SHP77 (cell line): Measurements from ENCODE around the gene DLG2.
"Not testable (repeated sequence)": the region's sequence is repeated elsewhere in the genome, so short reads cannot be mapped to it uniquely, and the experiment has no call there.

Experiments
- DNase-seq, 2 experiments: peaks; one replicate each; lab custom pipeline; 2025; lab: John Stamatoyannopoulos, UW

The DLG2 gene

DNA sequence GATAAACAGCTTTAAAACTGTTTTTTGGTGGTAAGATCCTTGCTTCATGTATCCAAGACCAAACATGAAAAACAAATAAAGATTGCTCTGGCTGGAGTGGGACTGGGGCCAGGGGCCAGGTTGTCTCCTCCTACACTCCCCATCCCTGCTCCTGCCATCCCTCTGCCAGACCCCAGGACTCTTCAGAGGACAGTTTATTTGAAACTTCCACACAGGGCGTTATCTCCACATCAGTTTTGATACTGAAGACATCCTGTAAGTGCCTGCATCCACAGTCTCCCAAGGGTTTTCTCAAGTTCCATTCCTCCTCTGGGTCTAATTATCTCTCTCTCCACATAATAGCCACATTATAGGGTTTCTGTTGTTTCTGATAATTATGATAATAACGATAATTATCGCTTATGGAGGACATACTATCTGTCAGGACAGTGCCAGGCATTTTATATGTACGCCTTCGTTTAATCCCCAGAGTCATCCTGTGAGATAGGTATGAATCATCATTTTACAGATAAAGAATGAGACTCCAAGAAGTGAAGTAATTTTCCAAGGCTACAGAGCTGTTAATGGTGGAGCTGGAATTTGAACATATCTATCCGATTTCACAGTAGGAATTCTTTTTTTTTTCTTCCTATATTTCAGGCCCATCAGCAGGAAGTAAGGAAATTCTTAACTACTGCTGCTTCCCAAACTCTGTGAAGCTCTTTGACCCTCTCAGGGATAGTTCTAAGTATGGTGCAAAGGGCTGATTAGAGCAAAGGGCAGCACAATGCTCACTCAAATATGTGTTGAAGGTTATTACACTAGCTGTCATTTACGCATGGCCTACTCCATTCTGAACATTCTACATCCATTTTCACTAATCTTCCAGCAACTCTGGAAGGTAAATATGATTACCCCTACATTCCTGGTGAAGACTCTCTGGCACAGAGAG lies 1852.9 kb downstream of the DLG2 start:
- DNase-seq: no peak

DNA sequence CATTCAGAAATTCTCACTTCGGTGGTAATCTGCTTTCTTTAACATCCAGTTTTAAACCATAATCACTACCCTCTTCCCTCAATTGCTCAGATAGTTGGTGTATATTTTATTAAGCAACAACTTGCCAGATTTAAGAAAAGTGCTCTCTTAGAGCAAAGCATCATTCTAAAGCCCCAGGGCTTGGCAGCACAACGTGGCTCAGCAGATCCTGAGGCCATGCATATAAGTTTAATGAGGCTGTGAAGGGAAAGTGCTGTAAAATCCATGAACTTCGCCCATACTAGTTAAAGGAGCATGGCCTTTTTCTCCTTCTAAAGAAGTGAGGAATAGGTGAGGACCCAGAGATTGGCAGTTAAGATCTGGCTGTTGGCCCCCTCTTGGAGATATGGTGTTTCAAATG lies 1858.7 kb downstream of the DLG2 start:
- no peak for DNase-seq

DNA sequence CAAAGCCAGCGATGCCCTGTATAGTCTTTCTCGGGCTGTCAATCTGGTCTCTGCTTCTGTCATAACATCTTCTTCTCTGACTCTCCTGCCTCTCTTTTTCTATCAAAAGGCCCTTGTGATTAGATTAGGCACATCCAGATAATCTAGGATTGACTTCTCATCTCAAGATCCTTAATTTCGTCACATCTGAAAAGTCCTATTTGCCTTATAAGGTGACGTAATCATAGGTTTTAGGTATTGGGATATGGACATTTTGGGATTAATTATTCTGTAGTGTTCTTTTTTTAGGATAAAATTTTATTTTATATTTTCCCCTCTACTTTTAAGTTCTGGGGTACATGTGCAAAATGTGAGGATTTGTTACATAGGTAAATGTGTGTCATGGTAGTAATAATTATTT lies 1860.2 kb downstream of the DLG2 start:
- DNase-seq: no peak

DNA sequence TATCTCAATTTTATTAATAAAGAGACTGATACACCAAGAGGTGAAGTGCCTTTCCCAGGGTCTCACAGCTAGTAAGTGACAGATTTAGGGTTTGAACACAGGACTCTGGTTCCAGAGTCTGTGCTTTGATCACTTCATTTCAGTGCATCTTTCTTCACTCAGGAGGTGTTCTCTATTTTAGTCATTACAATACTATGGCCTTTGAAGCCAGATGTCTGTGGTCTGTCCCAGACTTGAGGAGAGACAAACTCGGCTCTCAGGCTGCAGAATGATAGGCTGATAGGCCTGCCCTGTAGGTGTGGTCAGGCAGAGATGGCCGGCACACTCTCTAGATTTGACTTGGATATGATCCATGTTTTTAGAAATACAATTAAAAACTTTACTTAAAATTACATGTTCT lies 1862.5 kb downstream of the DLG2 start:
- DNase-seq: no peak

DNA sequence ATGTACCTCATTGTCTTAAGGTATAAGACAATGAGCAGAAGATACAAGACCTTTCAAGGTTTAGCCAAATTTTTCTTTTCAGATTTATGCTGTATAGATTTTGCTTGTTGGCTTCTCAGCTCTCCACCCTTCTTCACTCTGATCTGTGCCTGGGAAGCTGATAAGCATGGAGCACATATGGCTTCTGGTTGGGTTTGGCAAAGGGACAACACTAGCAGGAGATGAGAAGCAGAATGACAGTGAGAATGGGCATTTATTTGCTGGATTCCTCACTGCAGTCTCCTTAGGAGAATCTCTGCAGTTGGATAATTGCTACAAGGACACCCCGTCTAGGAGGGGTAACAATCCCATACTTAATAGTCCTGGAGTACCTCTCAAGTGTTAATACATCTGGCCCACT lies 1866.2 kb downstream of the DLG2 start:
- no peak for DNase-seq

DNA sequence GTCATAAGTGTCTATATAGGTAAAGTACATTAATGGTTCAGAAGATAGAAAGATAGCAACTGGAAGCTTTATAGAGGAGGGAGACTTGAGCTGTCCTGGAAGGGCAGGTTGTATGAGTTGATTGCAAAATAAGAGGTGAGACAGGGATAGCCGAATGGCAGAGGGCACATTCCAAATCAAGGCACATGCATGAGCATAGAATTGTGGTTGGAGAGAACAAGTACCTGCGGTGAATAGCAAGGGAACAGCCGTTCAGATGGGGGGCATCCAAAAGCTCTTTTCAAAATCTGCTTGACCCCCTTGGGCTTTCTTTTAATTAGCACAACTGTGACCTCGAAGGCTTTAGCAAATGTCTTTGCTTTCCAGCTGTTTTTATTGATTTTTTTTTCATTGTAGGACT lies 1868.0 kb downstream of the DLG2 start:
- DNase-seq: no peak

DNA sequence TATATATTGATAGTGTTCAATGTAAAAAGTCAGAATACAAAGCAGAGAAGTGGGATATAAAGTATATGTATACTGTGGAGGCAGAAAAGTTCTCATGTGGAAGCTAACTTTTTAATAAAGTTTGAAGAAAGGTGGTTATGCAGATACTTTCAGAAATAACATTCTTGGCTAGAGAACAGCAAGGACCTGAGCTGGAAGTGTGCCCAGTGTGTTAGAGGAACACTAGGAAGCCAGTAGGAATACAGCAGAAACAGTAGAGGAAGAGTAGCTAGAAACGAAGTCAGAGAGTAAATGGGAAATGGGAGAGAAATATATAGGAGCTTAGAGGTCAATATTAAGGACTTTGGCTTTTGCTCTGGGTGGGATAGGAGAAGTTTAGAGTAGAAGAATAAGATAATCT lies 1876.1 kb downstream of the DLG2 start:
- DNase-seq: no peak

DNA sequence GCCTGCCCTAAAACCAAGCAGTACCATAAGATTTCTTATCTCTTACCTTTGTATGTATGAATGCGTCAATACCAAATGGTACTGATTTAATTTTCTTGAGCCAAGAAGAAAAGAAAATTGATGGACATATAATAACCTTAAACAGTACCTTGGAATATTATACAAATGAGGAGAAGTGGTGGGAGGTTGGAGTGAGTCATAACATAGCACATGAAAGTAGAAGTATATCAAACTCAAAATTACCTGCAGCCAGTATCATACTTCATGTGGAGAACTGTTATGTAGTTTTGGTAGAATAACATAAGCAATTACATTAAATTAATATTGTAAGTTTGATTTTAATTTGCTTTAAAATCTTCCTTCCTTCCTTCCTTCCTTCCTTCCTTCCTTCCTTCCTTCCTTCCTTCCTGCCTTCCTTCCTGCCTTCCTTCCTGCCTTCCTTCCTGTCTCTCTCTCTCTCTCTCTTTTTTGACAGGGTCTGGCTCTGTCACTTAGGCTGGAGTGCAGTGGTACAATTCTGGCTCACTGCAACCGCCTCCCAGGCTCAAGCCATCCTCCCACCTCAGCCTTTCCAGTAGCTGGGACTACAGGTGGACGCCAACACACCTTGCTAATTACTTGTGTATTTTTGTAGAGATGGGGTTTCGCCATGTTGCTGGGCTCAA lies 1880.1 kb downstream of the DLG2 start:
- no peak for DNase-seq

DNA sequence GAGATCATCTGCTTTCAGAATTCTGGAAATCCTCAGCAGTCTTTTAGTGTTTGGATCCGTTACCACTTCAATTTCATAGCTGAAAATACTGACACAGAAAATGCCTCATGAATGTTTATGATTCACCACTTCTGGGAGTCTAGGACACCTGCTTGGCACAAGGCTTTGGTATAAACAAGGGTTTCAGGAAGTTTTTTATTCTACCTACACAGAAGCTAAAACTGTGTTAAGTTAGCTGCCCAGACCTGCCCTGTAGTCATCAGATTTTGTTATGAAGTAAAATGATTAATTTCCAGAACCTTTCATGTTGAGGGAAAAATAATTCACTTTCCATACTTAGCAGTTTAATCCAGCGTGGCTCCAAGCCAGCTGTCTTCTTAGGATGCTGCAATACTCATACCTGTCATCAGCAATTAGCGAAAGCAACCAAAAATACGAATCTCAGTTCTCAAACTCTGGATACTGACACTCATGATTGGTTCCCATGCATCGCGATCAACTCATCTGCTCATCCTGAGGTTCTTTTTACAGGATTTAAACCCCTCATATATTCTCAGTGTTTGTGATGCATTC lies 1882.4 kb downstream of the DLG2 start:
- DNase-seq: no peak

DNA sequence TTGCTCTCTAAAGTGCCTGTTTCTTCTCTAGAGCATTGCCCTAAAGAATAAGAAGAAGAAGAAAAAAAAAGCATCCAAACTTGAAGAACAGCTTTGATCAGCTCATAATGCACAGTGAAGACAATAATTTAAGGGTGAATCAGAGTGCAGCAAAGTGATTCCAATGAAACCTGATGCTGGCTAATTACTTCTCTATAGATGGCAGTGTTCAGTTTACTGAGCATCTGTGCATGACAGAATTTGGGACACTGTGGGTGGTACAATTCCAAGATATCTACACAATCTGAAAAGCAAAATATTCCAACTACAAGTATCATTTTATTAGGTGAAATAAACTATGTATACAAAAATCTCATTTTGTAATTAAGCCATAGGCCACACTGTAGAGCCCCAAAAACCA lies 1890.5 kb downstream of the DLG2 start:
- no peak for DNase-seq

DNA sequence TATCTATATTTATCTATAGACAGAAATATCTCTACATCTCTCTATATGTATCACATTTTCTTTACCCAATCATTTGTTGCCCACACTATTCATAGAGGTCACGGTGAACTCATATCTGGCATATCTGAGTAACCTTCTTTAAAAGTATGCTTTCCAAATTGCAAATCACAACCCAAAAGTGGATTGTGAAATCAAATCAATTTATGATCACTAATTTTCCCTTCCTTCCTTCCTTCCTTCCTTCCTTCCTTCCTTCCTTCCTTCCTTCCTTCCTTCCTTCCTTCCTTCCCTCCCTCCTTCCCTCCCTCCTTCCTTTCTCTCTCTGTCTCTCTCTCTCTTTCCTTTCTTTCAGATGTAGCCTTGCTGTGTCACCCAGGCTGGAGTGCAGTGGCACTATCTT lies 1893.0 kb downstream of the DLG2 start:
- DNase-seq: no peak

DNA sequence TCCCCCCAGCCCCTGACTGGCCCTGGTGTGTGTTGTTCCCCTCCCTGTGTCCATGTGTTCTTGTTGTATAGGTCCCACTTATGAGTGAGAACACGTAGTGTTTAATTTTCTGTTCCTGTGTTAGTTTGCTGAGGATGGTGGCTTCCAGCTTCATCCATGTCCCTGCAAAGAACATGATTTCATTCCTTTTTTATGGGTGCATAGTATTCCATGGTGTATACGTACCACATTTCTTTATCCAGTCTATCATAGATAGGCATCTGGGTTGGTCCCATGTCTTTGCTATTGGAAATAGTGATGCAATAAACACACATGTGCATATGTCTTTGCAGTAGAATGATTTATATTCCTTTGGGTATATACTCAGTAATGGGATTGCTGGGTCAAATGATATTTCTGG lies 1895.9 kb downstream of the DLG2 start:
- DNase-seq: not testable (repeated sequence)

DNA sequence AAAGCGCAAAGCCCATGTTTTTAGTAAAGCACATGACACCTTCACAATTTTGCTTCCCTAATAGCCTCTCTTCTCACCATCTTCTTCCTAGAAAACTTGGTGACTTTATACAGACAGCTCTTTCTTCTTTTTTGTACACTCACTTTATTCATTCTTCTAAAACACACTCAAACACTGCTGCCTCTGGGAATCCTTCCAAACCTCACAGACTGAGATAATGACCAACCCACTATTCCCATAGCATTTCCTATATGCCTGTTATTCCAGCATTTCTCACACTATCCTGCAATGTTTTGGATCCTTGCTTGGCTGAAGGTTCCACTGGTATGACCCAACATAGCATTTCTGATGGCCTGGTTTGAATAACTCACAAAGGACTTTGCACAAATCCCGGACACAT lies 1898.9 kb downstream of the DLG2 start:
- DNase-seq: no peak

DNA sequence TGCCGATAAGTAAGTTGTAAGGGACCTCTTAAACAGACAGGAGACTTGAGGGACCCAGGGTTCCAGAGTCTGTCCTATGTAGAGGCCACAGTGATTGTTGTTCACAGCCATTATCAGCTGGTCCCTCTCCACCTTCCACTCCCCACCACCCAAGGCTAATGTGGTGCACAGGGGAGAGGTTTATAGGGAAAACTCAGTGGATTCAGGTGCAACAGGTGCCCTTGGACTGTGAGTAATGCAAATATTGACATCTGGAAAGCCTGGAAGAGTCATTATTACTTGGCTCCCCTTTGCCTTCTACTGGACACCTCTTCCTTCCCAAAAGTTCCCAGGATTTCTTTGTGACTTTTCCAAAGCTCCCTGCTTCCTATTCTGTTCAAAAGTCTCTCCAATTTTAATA lies 1899.9 kb downstream of the DLG2 start:
- no peak for DNase-seq

DNA sequence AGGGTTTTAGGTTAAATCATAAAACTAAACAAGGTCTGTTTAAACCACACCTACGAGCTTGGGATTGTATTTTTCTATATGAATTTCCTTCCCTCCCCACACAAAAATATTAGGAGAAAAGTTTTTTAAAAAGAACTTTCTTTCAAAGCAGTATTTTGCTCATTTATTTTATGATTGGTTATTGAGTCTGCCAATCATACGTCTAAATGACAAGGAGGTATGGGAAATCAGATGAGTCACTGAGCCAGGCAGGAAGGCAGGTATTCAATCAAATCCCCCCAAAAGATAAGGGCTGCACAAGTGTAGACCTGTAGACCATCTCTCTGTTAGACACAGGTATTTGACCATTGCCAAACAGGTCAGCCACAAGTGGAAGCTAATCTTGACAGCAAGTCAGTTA lies 1900.8 kb downstream of the DLG2 start:
- DNase-seq: no peak

DNA sequence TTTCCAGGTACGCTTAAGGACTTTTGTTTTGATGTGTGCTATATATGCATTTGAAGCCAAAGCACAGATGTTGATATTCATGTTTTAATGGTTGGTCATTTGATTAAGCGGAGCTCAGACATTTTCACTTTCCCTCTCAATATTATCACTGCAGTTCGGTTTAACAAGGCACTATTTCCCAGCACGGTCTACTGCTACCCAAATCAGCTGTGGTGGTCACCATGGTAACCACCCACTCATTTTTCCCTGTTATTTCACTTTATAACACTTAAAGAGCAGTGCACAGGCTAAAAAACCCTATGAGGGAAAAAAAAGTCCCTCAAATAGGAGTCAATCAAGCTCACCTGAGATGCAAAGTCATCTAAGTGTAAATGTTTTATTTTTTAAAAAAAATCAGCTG lies 1901.4 kb downstream of the DLG2 start:
- no peak for DNase-seq

DNA sequence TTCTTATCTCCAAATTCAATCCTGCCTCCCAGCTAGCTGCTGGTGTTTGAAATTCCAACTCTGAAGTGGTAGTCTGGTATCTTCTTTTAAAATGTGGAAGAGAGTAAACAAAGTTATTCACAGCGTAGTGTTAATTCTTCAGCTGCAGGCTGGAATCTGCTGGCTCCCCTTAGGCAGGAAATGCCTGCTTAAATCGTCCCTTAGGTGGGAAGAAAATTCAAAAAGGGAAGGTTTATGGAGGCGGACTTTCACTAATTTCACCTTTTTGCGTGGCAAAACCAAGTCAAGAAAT lies 1901.9 kb downstream of the DLG2 start:
- DNase-seq: no peak

DNA sequence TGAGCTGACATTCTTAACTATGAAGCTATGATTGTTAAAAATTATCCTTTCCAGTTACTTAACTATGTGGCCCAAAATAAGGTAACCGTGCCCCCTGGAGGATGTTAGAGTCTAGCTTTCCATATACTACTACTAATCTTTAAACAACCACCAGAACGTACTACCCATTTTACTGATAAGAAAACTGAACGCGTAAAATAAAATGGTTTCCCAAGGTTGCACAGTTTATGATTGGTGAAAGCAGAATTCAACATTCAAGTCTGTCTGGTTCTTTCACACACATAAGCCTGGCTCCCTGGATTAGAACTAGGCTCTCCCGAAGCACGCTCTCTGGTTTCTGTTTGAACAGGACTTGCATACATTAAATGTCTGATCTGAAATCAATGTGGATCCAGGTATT lies 1903.1 kb downstream of the DLG2 start:
- peak in 1 of 2 experiments; percentile 31 for DNase-seq

DNA sequence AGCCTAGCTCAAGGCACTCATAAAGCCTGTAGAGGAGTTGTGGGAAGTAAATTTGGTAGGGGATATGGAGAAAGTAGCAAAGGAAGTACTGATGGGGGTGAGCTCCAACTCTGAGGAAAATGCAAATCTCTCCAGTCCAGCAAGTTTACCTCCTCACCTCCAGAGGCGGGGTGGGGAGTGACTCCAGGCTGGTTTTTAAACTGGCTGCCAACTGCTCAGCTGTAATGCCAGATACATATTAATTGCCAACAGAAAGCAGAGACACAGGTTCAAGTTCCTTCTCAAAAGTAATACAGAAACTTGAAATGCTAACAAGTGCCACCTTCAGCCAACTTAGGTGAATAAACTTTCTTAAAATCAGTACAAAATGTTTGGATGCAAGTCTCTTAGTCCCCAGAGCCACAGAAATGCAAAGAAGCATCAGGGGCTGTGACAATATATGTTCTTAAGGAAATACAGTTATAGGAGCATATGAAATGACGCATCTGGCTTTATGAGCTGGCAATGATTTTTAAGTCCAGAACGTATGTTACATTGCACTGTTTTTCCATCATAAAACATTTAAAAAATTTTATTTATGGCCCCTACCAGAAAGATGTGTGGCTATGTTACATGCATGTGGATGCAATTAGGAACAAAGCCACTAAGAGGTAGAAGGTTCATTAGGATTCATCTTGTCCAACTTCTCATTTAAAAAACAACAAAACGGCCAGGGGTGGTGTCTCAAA lies 1904.6 kb downstream of the DLG2 start:
- no peak for DNase-seq

DNA sequence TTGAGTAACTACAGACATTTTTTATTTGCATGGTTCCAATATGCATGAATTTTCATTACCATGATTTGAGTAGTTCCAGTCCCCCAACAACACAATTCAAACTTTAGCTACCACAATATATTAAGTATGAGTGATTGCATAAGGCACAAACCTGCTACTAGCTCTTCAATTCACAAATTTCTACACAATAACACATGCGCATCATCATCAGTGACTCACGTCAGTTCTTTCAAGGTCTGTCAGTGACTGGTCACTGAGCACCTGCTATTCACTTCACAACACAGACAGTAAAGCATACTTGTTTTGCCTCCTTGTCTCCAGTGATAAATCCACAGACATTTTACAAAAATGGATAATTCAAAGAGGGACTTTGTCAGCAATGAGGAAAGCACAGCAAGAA lies 1905.9 kb downstream of the DLG2 start:
- DNase-seq: no peak

DNA sequence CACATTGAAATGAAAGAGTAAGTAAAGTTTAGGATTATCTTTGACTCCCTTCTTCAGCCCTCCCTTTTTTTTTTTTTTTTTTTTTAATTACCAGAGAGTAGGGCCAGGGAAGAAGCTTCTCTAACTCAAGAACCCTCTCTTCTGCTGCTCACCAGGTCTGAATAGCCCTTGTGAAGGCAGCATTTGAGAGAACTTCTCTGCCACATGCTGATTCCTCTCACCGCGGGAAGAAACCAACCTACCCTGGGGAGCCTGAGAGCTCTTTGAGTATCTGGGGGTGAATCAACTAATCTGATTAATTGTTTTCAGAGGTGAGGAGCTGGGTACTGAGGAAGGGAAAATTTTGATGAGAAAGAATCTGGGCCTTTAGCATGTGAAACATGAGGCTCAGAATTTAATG lies 1906.5 kb downstream of the DLG2 start:
- DNase-seq: no peak

DNA sequence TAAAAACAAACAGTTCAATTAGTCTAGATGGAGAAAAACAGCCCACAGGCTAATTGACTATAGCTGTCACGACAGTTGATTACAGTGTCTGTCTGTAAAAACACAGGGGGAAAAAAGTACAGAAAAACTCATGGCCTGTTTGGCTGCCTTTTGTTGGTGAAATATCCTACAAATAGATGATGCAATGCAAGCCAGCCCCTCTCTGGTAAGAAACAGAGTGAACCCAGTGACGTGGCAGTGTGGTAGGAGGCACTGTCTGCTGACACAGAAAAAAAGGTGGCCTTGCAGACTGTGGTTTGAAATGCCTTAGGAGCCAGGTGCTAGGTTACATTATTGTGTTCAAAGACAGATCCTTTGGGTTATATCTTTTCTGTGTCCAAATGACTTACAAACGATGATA lies 1909.6 kb downstream of the DLG2 start:
- DNase-seq: no peak
